Stimulated activated naive CD8-positive, alpha-beta T cell treated with anti-CD3 and anti-CD28 coated beads, Interleukin-15, Interleukin-2, amounts not matched to agents 100 U/mL and 50 U/mL, for 24 hours (primary cell): ENCODE results near the gene RHBDL3.
"Not testable (repeated sequence)": the region's sequence is repeated elsewhere in the genome, so short reads cannot be mapped to it uniquely, and the experiment has no call there.

Experiments used
- ATAC-seq: fragments of 150-1000 bp; cut with Tn5 transposase; one replicate; pipeline ENCODE4 v1.10.0; 2021
- DNase-seq: peaks from one replicate; pipeline ENCODE4 v3.0.0; 2021

Gene RHBDL3, protein sequence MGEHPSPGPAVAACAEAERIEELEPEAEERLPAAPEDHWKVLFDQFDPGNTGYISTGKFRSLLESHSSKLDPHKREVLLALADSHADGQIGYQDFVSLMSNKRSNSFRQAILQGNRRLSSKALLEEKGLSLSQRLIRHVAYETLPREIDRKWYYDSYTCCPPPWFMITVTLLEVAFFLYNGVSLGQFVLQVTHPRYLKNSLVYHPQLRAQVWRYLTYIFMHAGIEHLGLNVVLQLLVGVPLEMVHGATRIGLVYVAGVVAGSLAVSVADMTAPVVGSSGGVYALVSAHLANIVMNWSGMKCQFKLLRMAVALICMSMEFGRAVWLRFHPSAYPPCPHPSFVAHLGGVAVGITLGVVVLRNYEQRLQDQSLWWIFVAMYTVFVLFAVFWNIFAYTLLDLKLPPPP

GRCh38 chr17:32265192-32265923, at the start of gene RHBDL3:
RHBDL3 (plus strand) TSS chr17:32265832; CDS start chr17:32266190, 358 bp downstream.
- ATAC-seq = no peak
- DNase-seq = peak; percentile 20

DNA sequence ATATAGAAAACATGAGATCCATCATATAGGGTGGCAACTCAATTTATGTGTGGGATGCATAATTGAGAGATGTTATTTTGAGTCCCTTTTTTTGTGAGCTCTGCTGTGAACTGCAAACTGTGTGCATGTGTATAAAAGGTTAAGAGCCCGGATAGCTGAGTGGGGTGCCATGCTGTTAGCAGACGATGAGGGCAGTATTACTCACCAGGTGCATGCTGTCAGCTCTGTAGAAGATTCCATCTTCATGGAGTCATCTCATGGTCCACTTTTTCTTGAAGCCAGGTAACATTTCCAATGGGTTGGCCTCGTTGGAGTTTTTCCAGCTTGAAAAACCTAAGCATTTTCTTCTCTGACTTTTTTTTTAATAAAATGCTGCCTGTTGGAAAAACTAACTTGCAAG, 43.0 kb upstream of the RHBDL3 start:
- DNase-seq (no peak), ATAC-seq (no peak)

- peak; percentile 77 for ATAC-seq
- DNase-seq = no peak
These were observed 41.9 kb upstream of the RHBDL3 start for GRCh38 chr17:32223703-32224102.

DNA sequence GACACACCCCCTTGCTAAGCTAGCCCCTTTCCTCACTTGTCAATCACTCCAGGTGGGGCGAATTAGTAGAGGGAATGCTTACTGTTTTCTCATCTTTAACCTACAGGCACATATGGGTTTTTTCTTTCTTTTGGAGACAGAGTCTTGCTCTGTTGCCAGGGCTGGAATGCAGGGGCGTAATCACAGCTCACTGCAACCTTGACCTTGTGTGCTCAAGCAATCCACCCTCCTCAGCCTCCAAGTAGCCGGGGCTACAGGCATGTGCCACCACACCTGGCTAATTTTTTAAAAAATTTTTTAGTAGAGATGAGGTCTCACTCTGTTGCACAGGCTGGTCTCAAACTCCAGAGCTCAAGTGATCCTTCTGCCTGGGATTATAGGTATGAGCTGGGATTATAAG, 38.7 kb upstream of the RHBDL3 start:
- DNase-seq (no peak), ATAC-seq (no peak)

GRCh38 chr17:32227910-32228309, 37.7 kb upstream of the RHBDL3 start:
- ATAC-seq (no peak), DNase-seq (no peak)

- no peak for DNase-seq
- no peak for ATAC-seq
These were observed 30.0 kb upstream of the RHBDL3 start for GRCh38 chr17:32235588-32235987.

DNA sequence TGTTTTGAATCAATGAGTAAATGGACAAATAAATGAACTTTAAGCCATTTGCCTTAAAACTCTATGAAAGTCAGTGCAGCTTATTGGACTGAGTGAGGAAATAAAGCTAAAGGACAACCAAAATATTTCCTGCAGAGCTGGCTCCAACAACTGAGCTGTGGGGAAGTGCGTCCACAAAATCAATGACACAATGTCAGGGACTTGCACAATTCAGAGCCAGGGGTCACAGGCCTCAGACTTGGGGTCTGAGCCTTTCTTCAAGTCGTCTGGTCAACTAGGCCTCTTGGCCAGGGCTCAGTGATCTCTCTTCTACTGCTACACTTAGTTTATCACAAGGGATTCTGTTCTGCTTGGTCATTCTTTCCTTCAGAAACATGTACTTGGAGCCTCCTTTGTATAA, 26.2 kb upstream of the RHBDL3 start:
- no peak for DNase-seq
- no peak for ATAC-seq

GRCh38 chr17:32240750-32241149, 24.9 kb upstream of the RHBDL3 start:
- DNase-seq (no peak), ATAC-seq (no peak)

GRCh38 chr17:32241640-32242039, 24.0 kb upstream of the RHBDL3 start:
- DNase-seq (no peak), ATAC-seq (no peak)

DNA sequence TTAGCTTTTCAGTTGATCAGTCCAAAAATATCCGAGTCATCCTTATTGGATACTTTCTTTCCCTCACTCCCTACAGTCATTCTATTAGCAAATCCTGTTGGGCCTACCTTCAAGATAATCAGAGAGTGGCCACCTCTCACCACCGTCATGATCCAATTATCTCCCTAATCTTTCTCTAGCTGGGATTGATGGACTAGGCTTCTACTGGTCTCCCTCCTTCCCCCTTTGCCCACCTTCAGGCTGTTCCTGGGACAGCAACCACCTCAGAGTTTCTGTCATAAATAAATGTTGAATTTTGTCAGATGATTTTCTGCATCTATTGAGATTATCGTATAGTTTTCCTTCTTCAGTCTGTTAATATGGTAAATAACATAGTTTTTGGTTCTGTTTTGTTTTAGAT, 16.2 kb upstream of the RHBDL3 start:
- no peak for ATAC-seq
- DNase-seq = no peak

- DNase-seq (peak; percentile 78), ATAC-seq (peak; percentile 94)
These were observed 12.5 kb upstream of the RHBDL3 start for GRCh38 chr17:32253117-32253611.

DNA sequence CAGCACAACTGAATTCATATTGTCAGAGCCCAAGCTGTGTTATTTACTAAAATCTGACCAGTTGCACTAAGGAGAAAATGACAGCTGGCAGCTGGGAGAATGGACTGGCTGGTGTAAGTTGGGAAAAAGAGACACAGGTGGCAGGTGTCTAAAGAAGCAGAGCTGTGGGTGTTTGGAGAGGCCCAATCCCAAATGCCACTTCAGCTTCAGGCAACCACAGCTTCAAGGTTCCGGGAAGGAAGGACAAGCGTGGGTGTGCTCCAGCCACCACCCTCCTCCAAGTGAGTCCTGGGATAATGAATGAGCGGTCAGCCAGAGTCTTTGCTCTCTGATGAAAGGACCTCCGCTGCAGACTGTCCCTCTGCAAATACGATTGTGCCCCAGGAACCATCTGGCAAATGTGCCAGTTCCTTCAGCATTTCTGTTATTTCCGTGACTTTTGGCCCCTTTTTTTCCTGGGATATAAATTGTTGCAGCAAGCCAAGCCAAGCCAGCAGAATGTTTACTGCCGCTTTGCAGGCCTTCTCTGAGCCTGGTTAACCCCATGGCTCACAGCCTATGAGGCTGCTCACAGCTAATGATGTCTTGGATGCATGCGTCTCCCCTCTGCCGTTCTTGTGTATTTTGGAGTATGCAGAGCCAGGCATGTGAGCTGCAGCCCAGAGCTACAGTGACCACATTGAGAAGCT, 9.5 kb upstream of the RHBDL3 start:
- ATAC-seq = no peak
- DNase-seq = no peak

DNA sequence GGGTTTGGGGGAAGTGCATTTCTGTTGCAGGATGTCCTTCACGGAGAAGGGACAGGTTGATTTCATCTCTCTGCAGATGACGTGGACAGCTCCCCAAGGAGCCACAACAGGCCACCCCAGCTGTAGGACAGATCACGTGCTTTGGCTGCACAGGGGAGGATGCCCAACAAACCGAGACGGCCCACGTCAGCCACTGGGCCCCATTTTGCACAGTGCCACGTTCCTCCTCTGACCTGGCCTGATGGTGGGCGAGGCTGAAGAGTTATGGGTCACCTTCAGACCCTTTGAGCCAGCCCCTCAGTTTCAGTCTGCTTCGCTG, 9.0 kb upstream of the RHBDL3 start:
- ATAC-seq = no peak
- no peak for DNase-seq

DNA sequence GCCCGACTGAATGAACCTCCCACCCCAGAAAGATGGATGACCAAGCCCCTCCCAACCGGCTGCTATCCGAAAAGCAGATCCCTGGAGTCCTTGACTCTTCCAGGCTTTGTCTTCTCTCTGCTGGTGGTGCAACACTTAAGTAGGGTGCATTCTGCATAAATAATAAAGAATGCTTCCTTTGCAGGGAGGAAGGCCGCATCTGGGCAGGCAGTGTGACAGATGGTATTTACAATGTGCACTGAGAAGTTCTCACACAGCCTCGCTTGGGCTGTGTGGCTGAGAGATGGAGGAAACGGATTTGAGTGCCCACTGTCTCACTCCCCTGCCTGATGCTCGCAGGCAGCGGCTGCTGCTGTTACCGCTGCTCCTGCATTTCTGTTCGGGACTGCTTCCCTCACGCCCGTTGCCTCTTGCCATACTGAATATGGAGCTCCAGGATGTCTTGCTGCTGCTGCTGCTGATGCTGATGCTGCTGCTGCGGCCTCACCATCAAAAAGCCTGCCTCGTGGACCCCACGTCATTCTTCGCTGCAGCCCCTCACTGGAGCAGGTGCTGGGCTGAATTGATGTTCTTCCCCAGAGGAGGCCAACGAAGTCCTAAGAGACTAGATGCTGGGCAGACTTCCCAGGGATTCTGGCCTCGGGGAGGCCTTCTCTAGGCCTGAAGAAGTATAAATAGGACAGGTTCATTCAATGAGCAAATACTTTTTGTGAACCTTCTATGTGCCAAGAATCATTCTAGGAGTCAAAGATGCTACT, 7.1 kb upstream of the RHBDL3 start:
- ATAC-seq (no peak), DNase-seq (no peak)

GRCh38 chr17:32259586-32259985, 6.0 kb upstream of the RHBDL3 start:
- ATAC-seq = no peak
- DNase-seq = no peak

DNA sequence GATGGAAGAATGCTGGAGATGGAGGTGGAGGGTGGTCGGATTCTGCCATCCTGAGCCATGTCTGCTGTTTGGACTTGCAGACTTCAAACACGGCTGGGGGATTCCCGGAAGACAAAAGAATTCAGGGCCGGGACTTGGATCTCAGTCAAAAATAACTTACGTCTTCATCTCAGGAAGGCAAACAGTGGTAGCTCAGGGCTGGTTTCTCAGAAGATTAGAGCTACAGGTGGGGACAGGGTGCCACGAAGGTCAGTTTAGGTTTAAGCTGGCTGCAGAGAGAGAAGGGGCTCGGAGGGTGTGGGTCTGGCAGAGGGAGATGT, 4.3 kb upstream of the RHBDL3 start:
- ATAC-seq (no peak), DNase-seq (no peak)

GRCh38 chr17:32261936-32262510, 3.6 kb upstream of the RHBDL3 start:
- ATAC-seq (no peak), DNase-seq (no peak)

DNA sequence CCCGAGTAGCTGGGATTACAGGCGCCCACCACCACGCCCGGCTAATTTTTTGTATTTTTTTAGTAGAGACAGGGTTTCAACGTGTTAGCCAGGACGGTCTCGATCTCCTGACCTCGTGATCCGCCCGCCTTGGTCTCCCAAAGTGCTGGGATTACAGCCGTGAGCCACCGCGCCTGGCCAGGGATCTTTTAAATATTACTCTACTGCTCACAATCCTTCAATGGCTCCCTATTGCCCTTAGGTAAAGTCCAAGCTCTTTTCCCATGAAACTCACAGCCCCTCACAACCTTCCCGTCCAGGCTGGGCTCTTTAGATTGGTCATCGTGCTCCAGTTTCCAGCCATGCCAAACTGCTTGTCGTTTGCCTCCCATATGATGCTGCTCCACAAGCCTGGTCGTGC, 2.1 kb upstream of the RHBDL3 start:
- not testable (repeated sequence) for DNase-seq, ATAC-seq

GRCh38 chr17:32264140-32264799, 1.4 kb upstream of the RHBDL3 start:
- ATAC-seq = no peak

DNA sequence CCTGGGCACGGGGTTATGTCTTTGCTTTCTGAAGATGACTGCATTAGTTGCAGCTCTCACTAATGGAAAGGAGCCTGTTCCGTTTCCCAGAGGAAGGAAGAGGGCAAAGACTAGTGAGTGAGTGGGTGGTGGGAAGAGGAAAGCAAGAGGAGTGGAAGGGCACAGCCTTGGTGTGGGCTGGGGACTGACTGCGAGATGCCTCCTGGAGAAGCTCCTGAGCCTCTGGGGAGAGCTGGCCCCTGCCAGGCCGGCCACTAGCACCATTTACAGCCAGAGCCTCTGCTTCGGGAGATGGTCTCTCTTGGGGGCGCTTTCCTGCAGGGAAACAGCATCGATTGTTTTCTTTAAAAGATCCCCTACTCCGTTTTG, 825 bp upstream of the RHBDL3 start:
- DNase-seq (no peak), ATAC-seq (no peak)

More at GRCh38 chr17:32264140-32264799, 1.4 kb upstream of the RHBDL3 start:
- DNase-seq = no peak

DNA sequence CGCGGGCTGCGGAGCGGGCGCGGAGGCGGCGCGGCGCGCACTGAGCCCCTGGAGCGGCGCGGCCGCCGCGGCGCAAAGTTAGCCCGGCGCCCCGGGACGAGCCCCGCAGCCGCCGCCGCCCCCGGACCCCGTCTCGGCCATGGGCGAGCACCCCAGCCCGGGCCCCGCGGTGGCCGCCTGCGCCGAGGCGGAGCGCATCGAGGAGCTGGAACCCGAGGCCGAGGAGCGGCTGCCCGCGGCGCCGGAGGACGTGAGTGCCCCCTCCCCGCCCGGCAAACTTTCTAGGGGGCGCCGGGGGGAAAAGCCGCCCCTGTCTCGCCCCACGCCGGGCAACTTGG, 388 bp downstream of the RHBDL3 start:
- no peak for ATAC-seq
- no peak for DNase-seq
